Thymus (tissue), 11 donors: ENCODE results near the gene H6PD. TPM values are rescaled to one million over a fixed set of nuclear protein-coding genes. Genes with fewer than 3 reads are reported as not detected.

ENCODE experiments used
- DNase-seq, 9 donors: peaks; one replicate each; pipeline ENCODE4 v3.0.0-alpha.2; 2013; ENCODE audit warnings: low spot score in 9 of 9, low read depth in 6 of 9, missing footprints in 1 of 9
- H3K27ac ChIP-seq, 2 donors: one replicate each; pipeline ENCODE4 v1.5.1; 2013; ENCODE audit warnings: control low read depth in 1 of 2, low read depth in 1 of 2, low read length in 1 of 2, mild to moderate bottlenecking in 1 of 2, moderate library complexity in 1 of 2
- H3K27me3 ChIP-seq, 2 donors: one replicate each; pipeline ENCODE4 v1.5.1; 2013; ENCODE audit warnings: low read length in 1 of 2; ENCODE audit not compliant: control insufficient read depth in 2 of 2, insufficient read depth in 1 of 2
- H3K36me3 ChIP-seq, 2 donors: one replicate each; pipeline ENCODE4 v1.5.1; 2013; ENCODE audit warnings: low read length in 1 of 2, mild to moderate bottlenecking in 1 of 2, moderate library complexity in 1 of 2; ENCODE audit not compliant: control insufficient read depth in 2 of 2, insufficient read depth in 2 of 2
- H3K4me1 ChIP-seq, 2 donors: one replicate each; pipeline ENCODE4 v1.5.1; 2013; ENCODE audit warnings: low read length in 2 of 2; ENCODE audit not compliant: control insufficient read depth in 2 of 2, insufficient read depth in 2 of 2
- H3K4me3 ChIP-seq, 2 donors: one replicate each; pipeline ENCODE4 v1.5.1; 2013; ENCODE audit warnings: low read length in 2 of 2, control low read depth in 1 of 2, mild to moderate bottlenecking in 1 of 2
- H3K9me3 ChIP-seq, 2 donors: one replicate each; pipeline ENCODE4 v1.5.1; 2013; ENCODE audit warnings: low read length in 1 of 2, mild to moderate bottlenecking in 1 of 2; ENCODE audit not compliant: control insufficient read depth in 2 of 2, insufficient read depth in 1 of 2
- WGBS: extraction: QIAGEN DNeasy Blood & Tissue Kit; methylation state at CpG from one replicate; pipeline ENCODE4 v1.1.7; 2013; 5-methylcytosine and 5-hydroxymethylcytosine counted together
- polyA plus RNA-seq: library from polyadenylated mRNA; stranded (reverse); fragments of 200-250 nt; gene quantifications from one replicate; pipeline ENCODE4 v1.2.3, GENCODE V29; 2013
- total RNA-seq: library from RNA; stranded (reverse); fragments of 120-200 nt; gene quantifications from one replicate; pipeline ENCODE4 v1.2.4, GENCODE V29; 2013
- donor health status: healthy.

H6PD gene
- total and polyA plus RNA-seq, 2 donors: 8.8 to 18.6 TPM

DNA sequence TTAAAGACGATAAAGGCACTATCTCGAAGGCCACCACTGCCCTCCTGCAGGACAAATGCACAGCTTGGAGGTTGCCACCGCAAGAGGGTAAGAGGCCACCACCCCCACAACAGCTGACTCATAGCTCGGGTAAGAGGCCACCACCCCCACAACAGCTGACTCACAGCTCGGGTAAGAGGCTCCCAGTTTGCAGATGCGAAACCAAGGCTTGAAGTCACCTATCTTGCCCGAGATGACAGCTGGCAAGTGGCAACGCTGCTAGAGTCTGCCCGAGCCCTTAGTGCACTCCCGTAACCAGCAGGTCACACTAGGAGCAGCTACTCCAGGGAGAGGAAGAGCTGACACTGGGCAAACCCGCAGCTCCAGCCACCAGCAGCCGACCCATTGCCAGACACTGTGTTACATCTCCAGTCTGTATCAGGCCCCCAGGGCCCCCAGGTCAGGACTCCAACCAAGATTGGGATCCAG lies 41.0 kb downstream of the H6PD start:
- no peak overlapping the region for H3K4me3 ChIP-seq
- no peaks in the 10 kb centered on the region for H3K27me3 ChIP-seq
- peaks cover 0 to 6% of the 10 kb centered on the region in 2 donors for H3K9me3 ChIP-seq
- peak in 6 of 9 donors; percentile 53 to 87 (median 74) for DNase-seq
- H3K27ac ChIP-seq: peak overlapping the region; percentile 41 to 57
- H3K4me1 ChIP-seq: peaks cover 32 to 45% of the 10 kb centered on the region in 2 donors
- H3K36me3 ChIP-seq: no peaks in the 10 kb centered on the region
- WGBS: 20% methylated on average over 12 of the region's 12 CpGs

DNA sequence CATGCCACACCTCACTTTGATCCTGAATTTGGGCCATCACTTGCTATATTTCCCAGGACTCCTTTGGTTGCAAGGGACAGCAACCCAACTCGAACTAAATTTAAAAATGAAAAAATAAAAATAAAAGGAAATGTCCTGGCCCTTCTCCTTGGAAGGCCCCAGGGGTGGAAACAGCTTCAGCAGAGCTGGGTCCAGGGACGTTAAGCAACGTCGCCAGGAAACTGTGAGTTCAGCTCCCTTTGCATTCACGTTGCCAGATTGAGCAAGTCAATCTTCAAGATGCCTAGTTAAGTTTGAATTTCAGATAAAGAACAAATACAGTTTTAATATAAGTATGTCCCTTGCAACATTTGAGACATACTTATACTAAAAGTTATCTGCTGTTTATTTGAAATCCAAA lies 43.5 kb downstream of the H6PD start:
- peaks cover 0 to 9% of the 10 kb centered on the region in 2 donors for H3K9me3 ChIP-seq
- WGBS: 89% methylated on average over 5 of the region's 5 CpGs
- no peak for DNase-seq
- peaks cover 0 to 3% of the 10 kb centered on the region in 2 donors for H3K27me3 ChIP-seq
- H3K4me1 ChIP-seq: peaks cover 47 to 65% of the 10 kb centered on the region in 2 donors
- H3K36me3 ChIP-seq: no peaks in the 10 kb centered on the region
- H3K27ac ChIP-seq: no peak overlapping the region
- no peak overlapping the region for H3K4me3 ChIP-seq

DNA sequence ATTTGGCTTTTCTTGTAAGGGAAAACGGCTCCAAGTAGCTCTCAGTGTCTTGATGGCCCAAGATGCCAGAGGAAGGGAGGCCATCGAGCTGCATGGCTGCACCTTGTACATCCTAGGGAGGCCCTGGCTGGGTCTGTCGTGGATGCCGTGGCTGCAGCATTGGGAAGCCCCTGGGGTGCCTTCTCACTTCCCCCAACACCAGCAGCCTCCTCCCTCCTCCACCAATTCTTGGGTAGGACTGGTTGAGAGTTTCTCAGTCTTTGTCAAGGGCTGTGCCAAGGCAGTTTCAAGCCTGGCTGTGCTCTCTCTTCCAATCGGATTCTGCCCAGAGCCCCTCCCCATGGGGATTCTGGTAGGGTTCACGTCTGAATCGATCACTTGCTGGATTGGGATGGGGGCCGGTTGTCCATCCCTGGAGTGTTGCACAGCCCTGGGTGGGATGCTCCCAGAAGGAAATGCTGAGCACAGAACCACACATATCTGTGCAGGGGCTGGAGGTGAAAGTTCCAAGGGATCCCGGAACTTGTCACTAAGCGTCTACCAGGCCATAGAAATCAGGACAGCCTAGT lies 44.1 kb downstream of the H6PD start:
- WGBS: 85% methylated on average over 10 of the region's 10 CpGs
- no peak for DNase-seq
- no peak overlapping the region for H3K4me3 ChIP-seq
- H3K9me3 ChIP-seq: peaks cover 0 to 13% of the 10 kb centered on the region in 2 donors
- H3K27me3 ChIP-seq: peaks cover 0 to 3% of the 10 kb centered on the region in 2 donors
- no peaks in the 10 kb centered on the region for H3K36me3 ChIP-seq
- peaks cover 47 to 71% of the 10 kb centered on the region in 2 donors for H3K4me1 ChIP-seq
- peak overlapping the region; percentile 58 to 76 for H3K27ac ChIP-seq

DNA sequence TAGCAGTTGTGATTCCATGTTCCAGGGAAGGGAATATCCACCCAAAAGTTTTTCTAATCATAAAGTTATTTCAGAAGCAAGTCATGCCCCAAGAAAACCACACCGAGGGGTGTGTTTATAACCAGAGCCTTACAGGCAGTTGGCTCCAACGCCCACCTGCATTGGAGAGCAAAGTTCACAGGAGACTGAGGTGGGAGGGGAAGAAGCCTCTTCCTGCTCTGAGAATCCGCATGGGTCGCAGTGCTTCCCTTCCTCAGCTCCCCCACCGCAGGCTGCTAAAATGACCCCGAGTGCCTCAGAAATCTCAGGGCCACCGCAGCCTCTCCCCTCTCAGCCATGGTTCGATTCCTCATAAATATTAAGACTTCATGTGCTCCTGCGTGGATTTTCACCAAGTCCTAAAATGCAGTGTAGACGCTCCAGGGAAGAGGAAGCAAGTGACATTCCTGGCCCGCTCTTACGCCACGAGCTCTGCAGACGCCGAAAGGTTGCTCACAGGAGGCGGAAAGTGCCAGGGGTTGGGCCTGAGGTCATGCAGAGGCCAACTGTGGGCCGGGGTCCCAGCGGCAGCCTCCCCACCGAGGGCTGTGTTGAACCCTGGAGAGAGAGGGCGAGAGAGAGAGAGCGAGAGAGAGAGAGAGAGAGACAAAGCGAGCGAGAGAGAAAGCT lies 44.7 kb downstream of the H6PD start:
- 46% methylated on average over 23 of the region's 23 CpGs for WGBS
- Histone ChIP-seq H3K4me3 (no peak overlapping the region), H3K27me3 (peaks cover 0 to 3% of the 10 kb centered on the region in 2 donors), H3K4me1 (peaks cover 47 to 74% of the 10 kb centered on the region in 2 donors), H3K36me3 (no peaks in the 10 kb centered on the region), H3K9me3 (peaks cover 0 to 16% of the 10 kb centered on the region in 2 donors), H3K27ac (peak overlapping the region; percentile 54 to 76)
- DNase-seq: peak in 5 of 9 donors; percentile 74 to 92 (median 80)

DNA sequence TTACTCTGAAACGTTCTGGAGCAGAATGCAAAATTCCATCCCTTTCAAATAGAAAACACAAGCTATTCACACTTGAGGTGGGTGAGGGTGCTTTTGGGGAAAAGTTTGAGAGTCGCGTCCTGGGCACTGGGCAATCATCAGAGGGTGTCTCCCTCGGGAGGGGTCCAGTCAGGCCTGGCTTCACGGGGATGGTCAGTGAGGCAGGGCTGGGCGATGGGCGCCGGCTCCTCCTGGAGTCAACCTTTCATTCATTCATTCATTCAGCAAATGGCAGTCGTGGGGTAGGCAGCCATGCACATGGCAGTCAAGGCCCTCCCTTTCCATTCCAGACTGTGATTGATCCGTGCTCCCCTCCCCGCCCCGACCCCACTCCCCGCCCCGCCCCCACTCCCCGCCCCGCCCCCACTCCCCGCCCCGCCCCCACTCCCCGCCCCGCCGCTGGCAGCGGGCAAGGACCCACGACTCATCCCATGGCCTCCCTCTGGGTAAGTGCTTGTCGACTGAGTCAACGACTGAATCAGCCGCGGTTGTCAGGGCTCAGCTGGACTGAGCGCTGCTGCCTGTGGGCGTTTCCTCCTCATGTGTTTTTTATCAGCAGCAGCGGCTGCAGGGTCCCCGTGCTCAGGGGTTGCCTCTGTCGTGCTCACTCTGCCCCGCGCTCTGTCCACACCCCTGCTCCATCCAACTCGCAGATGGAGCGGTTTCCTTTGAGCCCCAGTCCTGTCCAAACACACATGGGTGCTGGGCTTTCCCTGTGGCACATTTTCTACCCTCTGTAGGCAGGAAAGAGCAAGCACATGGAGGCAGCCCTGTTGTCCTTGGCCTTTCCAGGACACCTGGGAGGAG lies 45.7 kb downstream of the H6PD start:
- Histone ChIP-seq H3K4me3 (no peak overlapping the region), H3K36me3 (no peaks in the 10 kb centered on the region), H3K27ac (peak overlapping the region in 1 of 2 donors; percentile 76), H3K4me1 (peaks cover 46 to 70% of the 10 kb centered on the region in 2 donors), H3K9me3 (peaks cover 0 to 21% of the 10 kb centered on the region in 2 donors), H3K27me3 (peaks cover 0 to 3% of the 10 kb centered on the region in 2 donors)
- DNase-seq: peak in 1 of 9 donors; percentile 55
- WGBS: 32% methylated on average over 36 of the region's 36 CpGs

DNA sequence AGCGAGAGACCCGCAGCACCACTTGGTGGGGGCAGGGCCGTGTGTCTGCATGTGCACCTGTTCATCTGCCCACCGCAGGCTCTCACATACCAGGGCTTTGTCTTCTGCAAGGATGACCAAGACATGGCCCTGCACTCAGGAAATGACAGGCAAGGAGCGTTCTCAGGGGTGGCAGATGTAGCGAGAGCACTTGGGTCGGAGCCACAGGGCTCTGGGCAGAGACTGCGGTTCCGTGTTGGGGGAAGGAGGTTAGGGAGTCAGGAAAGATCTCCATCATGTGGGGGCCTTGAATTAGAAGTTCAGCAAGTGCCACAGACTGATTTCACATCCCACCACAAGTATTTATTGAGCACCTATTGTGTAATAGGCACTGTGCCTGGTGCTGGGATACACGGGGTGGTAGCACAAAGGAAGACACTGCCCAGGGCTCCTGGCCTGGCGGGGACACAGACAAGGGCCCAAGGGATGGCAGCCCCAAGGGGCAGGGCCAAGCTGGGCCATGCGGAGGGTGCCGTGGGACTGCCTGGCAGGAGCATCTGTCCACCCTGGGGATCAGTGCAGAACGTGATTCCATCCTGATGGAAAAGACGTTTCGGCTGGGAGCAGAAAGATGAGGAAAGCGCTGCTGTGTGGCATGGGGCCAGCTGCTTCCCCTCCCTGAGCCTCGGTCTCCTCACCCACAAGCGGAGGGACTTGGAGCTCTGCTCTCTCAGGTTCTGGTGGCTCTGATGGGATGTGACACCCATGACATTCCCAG lies 46.7 kb downstream of the H6PD start:
- 87% methylated on average over 19 of the region's 19 CpGs for WGBS

DNA sequence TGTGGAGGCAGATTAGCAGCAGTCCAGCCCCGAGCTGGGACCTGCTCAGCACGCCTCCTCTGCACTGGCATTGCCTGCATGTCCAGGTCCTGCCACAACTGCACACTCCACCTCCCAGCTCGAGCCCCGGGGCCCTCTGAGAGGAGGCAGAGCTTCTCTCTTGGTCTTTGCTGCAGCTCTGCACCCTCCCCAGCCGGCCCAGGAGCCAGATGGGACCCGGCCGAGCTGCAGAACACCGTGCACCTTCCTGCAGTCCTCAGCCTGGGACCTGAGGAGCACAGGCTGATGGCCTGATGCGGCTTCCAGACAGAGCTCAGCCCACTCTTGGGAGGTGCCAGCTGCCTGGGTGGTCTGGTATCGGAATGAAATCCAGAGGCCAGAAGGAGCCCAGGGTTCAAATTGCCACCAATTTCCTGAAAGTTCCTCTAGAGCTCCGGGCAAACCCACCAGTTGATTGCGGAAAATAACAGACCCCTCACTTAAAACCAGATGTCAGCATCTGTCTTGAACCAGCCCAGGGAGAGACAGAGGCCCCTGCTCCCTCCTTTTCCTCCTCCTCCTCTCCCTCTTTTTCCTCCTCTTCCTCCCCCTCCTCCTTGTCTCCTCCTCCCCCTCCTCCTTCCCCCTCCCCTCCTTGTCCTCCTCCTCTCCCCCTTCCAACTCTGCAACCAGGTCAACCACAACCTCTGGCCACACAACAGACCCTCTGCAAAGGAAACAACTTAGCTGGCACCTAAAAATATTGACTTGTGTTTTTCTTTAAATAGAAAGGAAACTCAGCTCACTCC lies 47.5 kb downstream of the H6PD start:
- H3K4me1 ChIP-seq: peaks cover 39 to 60% of the 10 kb centered on the region in 2 donors
- H3K27ac ChIP-seq: peak overlapping the region in 1 of 2 donors; percentile 57
- H3K9me3 ChIP-seq: peaks cover 0 to 30% of the 10 kb centered on the region in 2 donors
- WGBS: 66% methylated on average over 12 of the region's 12 CpGs
- no peaks in the 10 kb centered on the region for H3K36me3 ChIP-seq
- DNase-seq: no peak
- peaks cover 0 to 3% of the 10 kb centered on the region in 2 donors for H3K27me3 ChIP-seq
- no peak overlapping the region for H3K4me3 ChIP-seq

More for the DNA sequence above, 46.7 kb downstream of the H6PD start:
- no peak for DNase-seq
- peaks cover 39 to 60% of the 10 kb centered on the region in 2 donors for H3K4me1 ChIP-seq
- H3K36me3 ChIP-seq: no peaks in the 10 kb centered on the region
- H3K9me3 ChIP-seq: peaks cover 0 to 28% of the 10 kb centered on the region in 2 donors
- H3K27me3 ChIP-seq: peaks cover 0 to 3% of the 10 kb centered on the region in 2 donors
- no peak overlapping the region for H3K27ac ChIP-seq
- H3K4me3 ChIP-seq: no peak overlapping the region

DNA sequence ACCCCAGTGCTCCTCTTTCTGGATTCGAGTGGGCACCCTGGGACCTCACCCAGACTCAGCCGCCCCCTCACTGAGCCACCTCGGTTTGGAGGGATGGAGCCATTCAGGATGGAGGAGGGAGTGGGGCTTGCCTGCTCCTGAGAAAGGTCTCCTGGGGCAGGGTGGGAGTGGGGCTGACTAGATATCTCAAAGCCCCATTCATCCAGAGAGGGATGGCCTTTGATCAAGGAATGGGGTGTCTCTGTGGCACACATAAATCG lies 48.1 kb downstream of the H6PD start:
- peaks cover 0 to 34% of the 10 kb centered on the region in 2 donors for H3K9me3 ChIP-seq
- H3K27ac ChIP-seq: peak overlapping the region in 1 of 2 donors; percentile 57
- H3K36me3 ChIP-seq: no peaks in the 10 kb centered on the region
- H3K4me3 ChIP-seq: no peak overlapping the region
- peaks cover 0 to 3% of the 10 kb centered on the region in 2 donors for H3K27me3 ChIP-seq
- 55% methylated on average over 4 of the region's 4 CpGs for WGBS
- peaks cover 39 to 60% of the 10 kb centered on the region in 2 donors for H3K4me1 ChIP-seq
- DNase-seq: no peak
